ENCODE results near the gene PPIE. TPM values are rescaled to one million over a fixed set of nuclear protein-coding genes. Genes with fewer than 3 reads are reported as not detected.
A peak's percentile ranks its signal among the peaks of the same experiment; 100 is the strongest.

PPIE gene
- total RNA-seq, 1 experiment from 2014 or later, result 73.8 TPM

- Histone ChIP-seq H3K9me2 (ENCODE audit: insufficient read depth) (no peaks in the 10 kb centered on the region), H3K27me3 (ENCODE audit: insufficient read depth, low read length) (no peaks in the 10 kb centered on the region), H3K4me3 (replicated peaks in 1 of 2; ENCODE audit: low read depth in 1 of 2, low read length in 2 of 2) (no peak overlapping the region), H3K79me2 (ENCODE audit: insufficient read depth, low read length) (no peaks in the 10 kb centered on the region), H3K4me2 (ENCODE audit: low read length) (no peak overlapping the region), H2AFZ (ENCODE audit: low read depth, low read length, poor library complexity, severe bottlenecking) (no peak overlapping the region), H3K9ac (ENCODE audit: low read length) (no peak overlapping the region), H3K9me3 (ENCODE audit: control insufficient read depth in 1 of 2, insufficient read depth in 1 of 2, low read depth in 1 of 2, low read length in 2 of 2) (no peaks in the 10 kb centered on the region), H4K20me1 (ENCODE audit: insufficient read depth) (no peaks in the 10 kb centered on the region), H3K4me1 (ENCODE audit: control insufficient read depth in 1 of 2, insufficient read depth in 2 of 2, low read length in 2 of 2) (no peaks in the 10 kb centered on the region), H3K36me3 (ENCODE audit: control insufficient read depth in 1 of 2, insufficient read depth in 2 of 2, low read length in 2 of 2) (peaks cover 9 to 33% of the 10 kb centered on the region in 2 experiments; a peak in 3 of 4 replicates), H3K27ac (ENCODE audit: low read depth, low read length) (no peak overlapping the region)
- TSS peak; percentile 28 for BruUV-seq (replicated peaks)
- ATAC-seq (no peak), DNase-seq (ENCODE audit: low read depth, low spot score) (no peak)
- POLR2A ChIA-PET, result no interaction called here
- CTCF ChIA-PET, result no interaction called here
- no peak for TF ChIP-seq MAX (IDR thresholded peaks at IDR 0.05)
- no peak for TF ChIP-seq EZH2phosphoT487 (IDR thresholded peaks at IDR 0.05; ENCODE audit: borderline replicate concordance)
- TF ChIP-seq ZNF274 (IDR thresholded peaks at IDR 0.05; ENCODE audit: low read depth, low read length), result no peak
- no peak for TF ChIP-seq POLR2AphosphoS5 (IDR thresholded peaks at IDR 0.05; ENCODE audit: low read depth, low read length)
- no peak for TF ChIP-seq ELF1 (IDR thresholded peaks at IDR 0.05; ENCODE audit: borderline replicate concordance, low read depth)
- TF ChIP-seq ATF3 (IDR thresholded peaks at IDR 0.05), result no peak
- no peak for TF ChIP-seq SIN3A (IDR thresholded peaks at IDR 0.05; ENCODE audit: low read depth)
- no peak for TF ChIP-seq CTCF (IDR thresholded peaks at IDR 0.05 in 2 of 3, conservative IDR thresholded peaks at IDR 0.05 in 1 of 3; ENCODE audit: borderline replicate concordance in 1 of 3, insufficient read depth in 1 of 3, low read depth in 2 of 3, low read length in 2 of 3)
- no peak for TF ChIP-seq RAD21 (IDR thresholded peaks at IDR 0.05; ENCODE audit: low read depth)
- no peak for TF ChIP-seq SP1 (IDR thresholded peaks at IDR 0.05; ENCODE audit: low read depth)
- no peak for TF ChIP-seq ZFX (IDR thresholded peaks at IDR 0.05)
- no peak for TF ChIP-seq FOSL1 (IDR thresholded peaks at IDR 0.05; ENCODE audit: low read depth)
- TF ChIP-seq JUND (IDR thresholded peaks at IDR 0.05), result no peak
- no peak for TF ChIP-seq EGR1 (IDR thresholded peaks at IDR 0.05; ENCODE audit: low read depth)
- no peak for TF ChIP-seq YY1 (IDR thresholded peaks at IDR 0.05; ENCODE audit: extremely low read depth, insufficient replicate concordance, low read depth, low read length)
- no peak for TF ChIP-seq POLR2A (IDR thresholded peaks at IDR 0.05; ENCODE audit: borderline replicate concordance, extremely low read depth, insufficient read depth, insufficient read length)
- intact Hi-C loops (cut with micrococcal nuclease), result no loop called here
- RAD21 ChIA-PET (ENCODE audit: low non-redundant PET in 1 of 2, low total read pairs in 2 of 2, uncharacterized antibody in 2 of 2, unreplicated experiment in 2 of 2), result no interaction called here
Measured at GRCh38 chr1:39758556-39759435, 20.1 kb downstream of the PPIE start.

Measured in HCT116 (cell line).